NCI-H146 (cell line): ENCODE results near the gene FAM209B.
"Not testable (repeated sequence)": the region's sequence is repeated elsewhere in the genome, so short reads cannot be mapped to it uniquely, and the experiment has no call there.

ENCODE experiments used
- DNase-seq: peaks from one replicate; lab custom pipeline; 2025; lab: John Stamatoyannopoulos, UW

Gene FAM209B, protein sequence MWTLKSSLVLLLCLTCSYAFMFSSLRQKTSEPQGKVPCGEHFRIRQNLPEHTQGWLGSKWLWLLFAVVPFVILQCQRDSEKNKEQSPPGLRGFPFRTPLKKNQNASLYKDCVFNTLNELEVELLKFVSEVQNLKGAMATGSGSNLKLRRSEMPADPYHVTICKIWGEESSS

DNA sequence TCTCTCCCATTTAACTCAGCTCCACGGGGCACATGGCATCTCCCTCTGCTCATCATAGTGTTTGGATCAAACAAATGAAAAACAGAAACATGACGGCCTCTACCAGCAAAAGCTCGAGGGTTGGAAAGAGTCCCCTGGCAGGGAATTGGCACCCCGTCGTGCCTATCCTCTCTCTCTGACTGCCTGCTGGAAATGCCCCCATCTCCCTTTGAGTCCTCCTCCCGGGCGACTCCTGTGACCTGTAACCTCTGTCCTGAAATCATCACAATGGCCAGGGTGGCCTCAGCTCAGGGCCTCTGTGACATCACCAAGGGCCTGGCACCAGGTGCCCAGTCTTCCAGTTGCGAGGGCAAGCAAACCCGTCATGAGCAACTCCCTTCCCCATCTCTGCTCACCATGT, at the start of gene FAM209B:
TSS of gene FAM209B (plus strand) at position 301 of the 400 bp plus-strand sequence. CDS start at position 397, 96 bp downstream.
- not testable (repeated sequence) for DNase-seq

DNA sequence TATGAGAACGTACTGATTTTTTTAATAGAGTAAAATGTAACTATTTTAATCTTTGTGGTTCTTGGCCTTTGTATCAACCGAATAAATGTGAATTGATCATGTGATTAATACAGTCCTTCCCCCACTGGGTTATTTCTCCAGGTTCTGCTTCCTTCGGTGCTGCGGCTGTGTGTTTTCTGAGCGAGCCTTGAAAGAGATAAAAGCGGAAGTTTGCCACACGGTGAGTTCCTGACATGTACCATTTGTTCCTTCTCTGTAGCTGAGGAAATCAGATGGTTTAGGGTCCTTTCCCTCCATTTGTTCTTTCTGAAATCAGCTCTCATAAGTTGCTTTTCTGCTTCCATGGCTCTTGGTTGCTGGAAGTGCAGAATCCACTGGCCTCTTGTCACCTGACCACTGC, 49.1 kb upstream of the FAM209B start:
- no peak for DNase-seq

DNA sequence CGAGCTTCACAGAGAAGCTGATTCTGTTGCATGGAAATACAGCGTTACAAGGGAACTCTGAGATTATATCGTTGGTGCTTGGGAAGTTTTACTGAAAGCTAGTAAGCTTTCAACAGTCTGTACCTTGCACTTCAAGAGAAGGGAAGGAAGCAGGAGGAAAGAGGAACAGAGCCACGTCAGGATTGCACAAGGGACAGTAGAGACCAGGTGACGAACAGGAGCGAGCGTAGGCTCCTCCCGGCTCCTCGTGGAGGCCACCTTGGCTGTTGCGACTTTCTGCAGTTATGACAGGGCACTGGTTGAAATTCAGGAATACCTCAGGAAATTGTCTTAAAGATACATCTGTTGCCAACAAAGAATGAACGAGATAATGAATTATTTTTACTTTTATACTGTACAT, 45.8 kb upstream of the FAM209B start:
- no peak for DNase-seq

DNA sequence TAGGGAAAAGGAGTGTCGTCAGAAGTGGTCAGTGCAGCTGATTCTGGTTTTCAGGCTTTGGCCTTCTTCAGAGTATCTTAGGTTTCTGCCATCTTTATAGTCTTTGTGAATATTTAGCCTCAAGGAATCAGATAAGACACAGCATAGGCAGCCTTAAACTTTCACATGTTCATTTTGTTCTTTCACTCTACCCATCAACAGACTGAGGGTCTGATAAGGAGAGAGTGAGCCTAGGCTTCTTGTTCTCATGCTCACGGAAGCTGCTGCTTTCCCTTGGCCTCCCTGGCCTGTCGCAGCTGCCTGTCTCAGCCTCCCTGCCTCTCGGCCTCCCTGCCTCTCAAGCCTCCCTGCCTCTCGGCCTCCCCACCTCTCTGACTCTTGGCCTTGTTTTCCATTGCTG, 44.5 kb upstream of the FAM209B start:
- no peak for DNase-seq

DNA sequence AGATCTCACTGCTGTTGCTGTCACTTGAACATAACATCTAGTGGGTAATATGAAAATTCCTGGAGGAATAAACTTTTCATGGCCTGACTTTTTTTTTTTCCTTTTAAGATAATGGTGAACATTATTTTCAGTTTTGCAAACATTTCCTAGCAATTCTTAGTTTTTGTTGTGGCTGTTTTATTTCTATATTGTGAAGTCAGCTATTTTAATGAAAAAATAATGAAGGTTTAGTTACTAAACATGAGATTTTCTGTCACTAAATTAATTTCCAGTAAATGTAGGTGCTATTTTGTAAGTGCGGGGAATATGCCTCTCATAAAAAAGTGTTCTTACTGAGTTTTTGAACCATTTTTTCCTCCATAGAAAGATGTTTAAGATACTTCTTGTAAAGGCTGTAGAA, 31.9 kb upstream of the FAM209B start:
- DNase-seq: no peak

DNA sequence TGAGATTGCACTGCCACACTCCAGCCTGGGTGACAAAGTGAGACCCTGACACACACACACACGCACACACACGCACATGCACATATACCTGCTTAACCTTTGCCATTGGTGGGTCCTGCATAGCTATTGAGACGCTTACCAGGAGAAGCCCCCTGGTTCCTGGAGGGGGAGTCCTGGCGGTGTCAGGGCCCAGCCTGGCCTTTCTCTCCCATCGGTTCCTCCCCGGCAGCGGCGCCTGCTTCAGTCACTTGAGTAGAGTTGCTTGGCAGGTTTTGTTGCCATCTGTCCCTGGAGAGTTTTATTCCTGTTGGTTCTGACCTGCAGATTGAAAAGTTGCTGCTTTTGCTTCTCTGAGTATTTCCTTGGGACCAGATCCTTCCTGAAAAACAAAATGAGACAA, 29.1 kb upstream of the FAM209B start:
- no peak for DNase-seq

DNA sequence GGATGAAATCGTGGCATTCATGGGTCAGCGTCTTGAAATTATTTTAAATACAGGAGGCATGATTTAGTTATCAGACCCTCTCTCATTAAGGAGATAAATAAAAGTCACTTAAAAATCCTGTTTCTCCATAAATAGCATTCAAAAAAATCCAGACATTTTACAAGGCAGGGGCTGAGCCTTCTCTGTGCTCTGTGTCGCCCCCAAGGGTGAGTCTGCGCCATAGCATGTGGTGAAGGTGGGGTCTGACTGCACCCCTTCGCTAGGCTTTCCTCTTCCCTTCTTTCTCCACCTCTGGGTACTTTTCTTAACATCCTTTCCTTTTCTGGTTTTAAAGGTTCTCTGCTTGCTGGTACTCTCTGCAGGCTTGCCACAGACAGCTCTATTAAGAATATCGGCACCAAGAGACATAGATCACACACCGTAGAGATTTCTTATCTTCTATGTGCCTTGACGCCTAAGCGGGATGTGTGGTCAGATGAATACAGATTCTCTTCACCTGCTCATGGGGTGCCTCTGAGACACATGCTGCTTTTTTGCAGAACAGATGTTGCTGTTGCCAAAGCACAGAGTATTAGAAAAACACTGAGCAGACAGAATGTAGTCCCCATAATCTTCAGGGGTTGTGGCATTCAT, 28.6 kb upstream of the FAM209B start:
- no peak for DNase-seq

DNA sequence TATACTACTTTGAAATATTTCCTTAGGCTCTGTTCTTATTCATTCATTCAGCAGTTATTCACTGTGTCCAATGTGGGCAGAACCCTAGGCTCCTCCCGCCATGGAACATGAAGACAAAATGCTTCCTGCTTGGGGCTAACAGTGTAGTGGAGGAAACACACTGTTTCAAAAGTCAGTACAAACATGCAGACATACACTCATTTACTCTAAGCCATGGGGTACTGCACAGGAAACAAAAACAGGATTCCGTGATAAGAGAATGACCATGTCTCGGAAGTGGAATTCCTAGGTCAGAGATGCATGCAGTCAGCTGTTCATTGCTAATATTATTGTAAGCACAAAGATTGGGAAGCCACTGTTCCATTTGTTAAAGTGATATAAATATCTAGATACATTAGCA, 26.9 kb upstream of the FAM209B start:
- DNase-seq: no peak

DNA sequence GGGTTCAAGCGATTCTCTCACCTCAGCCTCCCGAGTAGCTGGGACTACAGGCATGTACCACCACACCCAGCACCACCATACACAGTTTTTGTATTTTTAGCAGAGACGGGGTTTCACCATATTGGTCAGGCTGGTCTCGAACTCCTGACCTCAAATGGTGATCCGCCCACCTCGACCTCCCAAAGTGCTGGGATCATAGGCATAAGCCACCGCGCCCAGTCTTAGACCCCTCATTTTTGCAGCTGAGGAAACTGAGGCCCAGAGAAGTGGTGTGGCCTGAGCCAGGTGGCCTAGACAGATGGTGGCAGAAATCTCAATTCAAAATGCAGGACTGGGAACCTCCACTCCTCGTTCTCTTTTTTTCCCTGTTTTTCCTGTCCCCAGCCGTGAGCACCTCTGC, 21.1 kb upstream of the FAM209B start:
- no peak for DNase-seq

DNA sequence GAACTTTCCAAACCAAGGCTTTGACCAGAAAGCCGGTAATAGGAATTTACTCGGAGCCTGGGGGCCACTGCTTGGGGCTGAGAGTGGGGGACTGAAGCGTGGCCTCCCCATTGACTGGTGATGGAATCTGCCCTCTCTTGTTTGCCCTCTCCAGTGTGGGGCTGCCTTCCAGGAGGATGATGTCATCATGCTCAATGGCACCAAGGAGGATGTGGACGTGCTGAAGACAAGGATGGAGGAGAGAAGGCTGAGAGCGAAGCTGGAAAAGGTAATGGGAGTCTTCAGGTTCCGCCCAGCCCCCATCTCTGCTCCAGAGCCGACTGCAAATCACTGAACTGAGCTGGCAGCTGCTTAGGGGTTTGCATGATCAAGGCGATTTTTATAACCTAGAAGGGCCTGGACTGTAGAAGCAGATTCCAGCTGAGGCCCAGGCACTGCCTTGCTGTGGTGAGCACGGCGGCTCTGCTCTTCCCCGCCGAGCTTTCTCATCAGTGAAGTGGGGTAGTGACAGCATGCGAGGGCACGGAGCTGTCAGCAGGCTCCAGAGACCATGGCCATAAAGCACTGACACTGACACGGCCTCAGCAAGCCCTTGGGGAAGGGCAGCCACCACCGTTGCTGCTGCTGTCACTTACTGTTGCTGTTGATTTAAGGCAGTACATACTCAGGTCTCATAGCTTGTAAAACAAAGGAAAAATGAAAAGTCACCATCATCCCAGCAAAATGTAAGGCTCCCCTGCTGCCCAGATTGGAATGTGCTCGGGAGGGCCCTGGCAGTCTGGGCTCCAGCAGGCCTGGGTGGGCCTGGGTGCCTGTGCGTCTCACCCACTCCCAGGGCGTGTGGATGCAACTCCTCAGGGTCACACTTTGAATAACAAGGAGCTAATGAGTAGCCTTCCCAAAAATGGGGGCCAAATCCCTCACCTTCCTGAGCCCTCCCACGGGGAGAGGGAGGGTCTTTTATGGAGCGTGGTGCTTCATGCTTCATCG, 19.6 kb upstream of the FAM209B start:
- no peak for DNase-seq

DNA sequence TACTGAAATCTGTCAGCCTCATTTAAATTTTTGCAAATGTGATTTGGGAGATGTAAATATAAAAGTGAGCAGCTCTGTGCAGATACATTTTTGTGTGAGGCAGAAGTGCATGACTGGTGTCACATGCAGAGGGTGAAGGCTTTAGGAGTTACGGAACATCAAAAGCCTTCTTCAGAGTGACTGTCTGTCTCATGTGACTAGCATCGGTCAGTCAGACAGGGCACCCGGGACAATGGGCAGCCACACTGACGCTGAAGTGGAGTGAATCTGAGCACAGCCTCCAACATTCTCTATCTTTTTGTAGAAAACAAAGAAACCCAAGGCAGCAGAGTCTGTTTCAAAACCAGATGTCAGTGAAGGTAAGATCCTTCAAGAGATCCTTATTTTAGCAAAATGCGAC, 16.4 kb upstream of the FAM209B start:
- no peak for DNase-seq

DNA sequence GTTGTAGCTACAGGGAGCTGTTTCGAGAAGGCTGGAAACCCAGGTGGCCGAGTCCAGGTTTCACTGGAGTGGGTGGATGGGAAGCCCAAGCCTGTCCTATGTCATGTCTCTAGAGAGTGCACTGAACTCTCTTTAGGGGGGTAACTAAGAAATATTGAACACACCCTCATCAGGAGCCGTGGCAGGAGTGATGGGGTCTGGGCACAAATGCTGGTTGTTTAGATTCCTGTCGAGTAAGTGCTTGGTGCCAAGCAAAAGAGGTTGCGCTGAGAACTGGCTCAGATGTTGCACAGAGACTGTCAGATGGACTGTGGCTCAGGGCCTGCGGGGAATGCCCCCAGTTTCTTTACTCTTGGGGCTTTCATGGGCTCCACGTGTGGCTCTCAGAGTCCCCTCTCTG, 15.8 kb upstream of the FAM209B start:
- DNase-seq: no peak

DNA sequence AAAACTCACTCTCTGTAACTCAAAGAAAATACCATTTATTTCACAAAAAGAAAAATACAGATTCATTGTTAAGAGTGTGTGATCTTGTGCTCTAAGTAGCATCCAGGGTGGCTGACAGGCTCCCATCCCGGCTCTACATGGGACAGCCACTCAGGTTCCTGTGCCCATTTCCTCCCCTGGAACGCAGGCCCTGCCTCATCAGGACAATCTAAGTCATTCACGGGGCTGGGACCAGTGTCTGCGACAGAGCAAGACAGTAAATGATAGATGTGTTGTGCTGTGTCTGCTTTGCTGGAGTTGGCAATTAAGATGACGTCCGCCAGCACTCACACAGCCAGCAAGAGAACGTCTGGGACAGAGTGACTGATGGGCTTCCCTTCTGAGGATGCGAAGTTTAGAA, 15.4 kb upstream of the FAM209B start:
- no peak for DNase-seq

DNA sequence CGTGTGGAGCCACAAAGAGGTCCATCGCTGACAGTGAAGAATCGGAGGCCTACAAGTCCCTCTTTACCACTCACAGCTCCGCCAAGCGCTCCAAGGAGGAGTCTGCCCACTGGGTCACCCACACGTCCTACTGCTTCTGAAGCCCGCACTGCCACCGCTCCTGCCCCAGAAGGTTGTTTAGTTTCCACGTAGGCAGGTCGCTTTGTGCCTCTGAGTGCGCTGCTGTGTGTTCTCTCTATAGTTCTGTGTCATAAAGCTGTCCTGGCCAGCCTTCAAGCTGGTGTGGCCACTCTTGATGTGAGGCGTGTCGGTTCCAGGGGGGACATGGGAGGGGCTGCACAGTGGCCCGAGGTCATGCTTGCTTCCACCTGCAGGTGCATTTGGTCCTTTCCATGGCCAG, 14.9 kb upstream of the FAM209B start:
- no peak for DNase-seq

DNA sequence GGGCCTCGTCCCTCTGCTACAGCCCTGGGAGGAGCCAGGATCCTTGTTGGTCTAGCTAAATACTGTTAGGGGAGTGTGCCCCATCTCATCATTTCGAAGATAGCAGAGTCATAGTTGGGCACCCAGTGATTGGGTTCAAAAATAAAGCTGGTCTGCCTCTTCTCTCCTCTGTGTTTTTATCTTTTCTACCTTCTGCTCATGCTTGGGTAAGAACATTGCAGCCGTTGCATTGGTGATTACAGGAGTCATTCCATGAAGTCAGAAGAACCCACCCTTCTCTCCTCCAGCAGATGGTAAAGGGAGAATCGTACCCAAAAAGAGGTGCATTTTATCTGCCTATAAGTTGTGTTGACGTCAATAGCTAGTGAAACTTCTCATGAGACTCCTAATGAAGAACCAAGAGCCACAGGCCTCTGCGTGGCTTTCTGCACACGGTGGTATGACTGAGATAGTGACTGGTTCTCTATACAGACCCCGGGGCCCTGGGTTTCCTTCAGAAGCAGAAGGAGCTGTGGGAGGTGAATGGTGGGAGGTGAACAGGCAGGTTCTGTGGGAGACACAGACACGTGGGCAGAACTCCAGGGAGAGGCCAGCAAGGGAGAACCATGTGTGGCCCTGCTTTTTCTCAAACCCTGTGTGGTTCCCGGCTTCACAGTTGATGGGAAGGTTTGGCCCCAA, 14.2 kb upstream of the FAM209B start:
- no peak for DNase-seq

DNA sequence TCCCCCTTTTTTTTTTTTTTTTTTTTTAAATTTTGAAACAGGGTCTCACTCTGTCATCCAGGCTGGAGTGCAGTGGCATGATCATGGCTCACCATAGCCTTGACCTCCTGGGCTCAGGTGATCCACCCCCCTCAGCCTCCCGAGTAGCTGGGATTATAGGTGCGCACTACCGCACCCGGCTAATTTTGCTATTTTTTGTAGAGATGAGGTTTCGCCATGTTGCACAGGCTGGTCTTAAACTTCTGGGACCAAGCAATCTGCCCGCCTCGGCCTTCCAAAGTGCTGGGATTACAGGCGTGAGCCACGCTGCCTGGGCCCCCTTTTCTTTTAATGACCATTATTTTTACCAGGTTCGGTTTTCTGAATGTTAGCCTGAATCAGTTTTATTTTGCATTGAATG, 13.5 kb upstream of the FAM209B start:
- DNase-seq: no peak

DNA sequence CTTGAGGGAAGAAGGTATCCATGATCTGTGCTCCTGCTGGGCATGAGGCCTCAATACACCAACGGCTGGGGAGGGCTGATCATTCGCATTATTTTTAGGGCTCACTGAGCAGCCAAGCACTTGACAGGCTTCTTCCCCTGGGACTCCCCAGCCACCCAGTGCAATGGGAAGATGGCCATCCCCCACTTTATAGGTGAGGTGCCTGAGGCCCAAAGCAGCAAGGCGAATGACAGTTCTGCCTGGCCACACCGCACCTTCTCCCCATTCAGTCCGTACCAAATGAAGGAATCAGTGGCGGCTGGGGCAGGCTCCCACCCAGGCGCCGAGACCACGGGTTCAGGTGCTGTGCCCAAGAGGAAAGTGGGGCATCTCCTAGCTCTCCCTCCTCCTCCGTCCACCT, 12.9 kb upstream of the FAM209B start:
- DNase-seq: no peak

DNA sequence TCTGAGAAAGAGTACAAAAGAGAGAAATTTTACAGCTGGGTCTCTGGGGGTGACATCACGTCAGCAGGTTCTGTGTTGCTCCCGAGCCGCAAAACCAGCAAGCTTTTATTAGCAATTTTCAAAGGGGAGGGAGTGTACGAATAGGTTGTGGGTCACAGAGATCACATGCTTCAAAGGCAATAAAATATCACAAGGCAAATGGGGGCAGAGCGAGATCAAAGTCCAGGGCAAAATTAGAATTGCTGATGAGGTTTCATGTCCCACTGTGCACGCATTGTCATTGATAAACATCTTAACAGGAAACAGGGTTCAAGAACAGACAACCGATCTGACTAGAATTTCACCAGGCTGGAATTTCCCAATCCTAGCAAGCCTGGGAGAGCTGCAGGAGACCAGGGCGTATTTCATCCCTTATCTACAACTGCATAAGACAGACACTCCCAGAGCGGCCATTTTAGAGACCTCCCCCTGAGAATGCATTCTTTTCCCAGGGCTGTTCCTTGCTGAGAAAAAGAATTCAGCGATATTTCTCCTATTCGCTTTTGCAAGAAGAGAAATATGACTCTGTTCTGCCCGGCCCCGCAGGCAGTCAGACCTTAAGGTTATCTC, 12.2 kb upstream of the FAM209B start:
- DNase-seq: not testable (repeated sequence)

DNA sequence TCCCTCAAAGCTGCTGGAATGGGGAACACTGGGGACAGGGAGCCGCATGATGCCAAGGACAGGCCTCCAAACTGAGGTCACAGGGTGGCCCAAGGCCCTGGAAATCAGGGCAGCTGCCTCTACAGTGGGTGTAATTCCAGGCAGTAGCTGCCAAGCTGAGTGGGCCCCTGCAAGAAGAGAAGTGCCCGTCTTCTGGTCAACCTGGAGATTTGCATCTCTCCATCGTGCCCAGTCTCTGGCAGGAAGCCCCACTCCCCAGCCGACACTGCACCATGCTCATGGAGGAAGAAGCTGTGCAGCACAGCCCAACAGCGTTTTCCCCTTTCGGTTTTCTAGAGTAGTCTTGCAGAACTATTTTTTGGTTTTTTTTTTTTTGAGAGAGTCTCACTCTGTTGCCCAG, 10.7 kb upstream of the FAM209B start:
- DNase-seq: no peak

DNA sequence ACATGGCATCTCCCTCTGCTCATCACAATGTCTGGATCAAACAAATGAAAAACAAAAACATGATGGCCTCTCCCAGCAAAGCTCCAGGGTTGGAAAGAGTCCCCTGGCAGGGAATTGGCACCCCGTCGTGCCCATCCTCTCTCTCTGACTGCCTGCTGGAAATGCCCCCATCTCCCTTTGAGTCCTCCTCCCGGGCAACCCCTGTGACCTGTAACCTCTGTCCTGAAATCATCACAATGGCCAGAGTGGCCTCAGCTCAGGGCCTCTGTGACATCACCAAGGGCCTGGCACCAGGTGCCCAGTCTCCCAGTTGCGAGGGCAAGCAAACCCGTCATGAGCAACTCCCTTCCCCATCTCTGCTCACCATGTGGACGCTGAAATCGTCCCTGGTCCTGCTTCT, 8.6 kb upstream of the FAM209B start, which contains the start of gene FAM209A:
TSS of gene FAM209A (plus strand) at position 301 of the 400 bp plus-strand sequence. CDS start at position 366, 65 bp downstream.
- not testable (repeated sequence) for DNase-seq

DNA sequence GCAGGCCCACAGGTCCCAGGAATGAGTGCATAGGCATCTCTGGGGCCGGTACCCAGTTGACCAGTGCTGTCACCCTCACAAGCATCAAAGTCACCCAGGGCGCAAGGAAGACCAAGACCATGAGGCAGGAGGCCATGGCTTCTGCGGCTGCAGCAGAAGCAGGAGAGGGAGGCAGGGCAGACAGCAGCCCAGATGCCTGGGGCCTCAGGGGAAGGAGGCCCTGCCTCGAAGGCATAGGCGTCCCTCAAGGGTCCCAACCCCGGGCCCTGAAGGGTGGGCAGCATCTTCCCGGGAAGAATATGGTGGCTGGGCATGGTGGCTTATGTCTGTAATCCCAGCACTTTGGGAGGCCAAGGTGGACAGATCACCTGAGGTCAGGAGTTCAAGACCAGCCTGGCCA, 5.5 kb upstream of the FAM209B start:
- no peak for DNase-seq

DNA sequence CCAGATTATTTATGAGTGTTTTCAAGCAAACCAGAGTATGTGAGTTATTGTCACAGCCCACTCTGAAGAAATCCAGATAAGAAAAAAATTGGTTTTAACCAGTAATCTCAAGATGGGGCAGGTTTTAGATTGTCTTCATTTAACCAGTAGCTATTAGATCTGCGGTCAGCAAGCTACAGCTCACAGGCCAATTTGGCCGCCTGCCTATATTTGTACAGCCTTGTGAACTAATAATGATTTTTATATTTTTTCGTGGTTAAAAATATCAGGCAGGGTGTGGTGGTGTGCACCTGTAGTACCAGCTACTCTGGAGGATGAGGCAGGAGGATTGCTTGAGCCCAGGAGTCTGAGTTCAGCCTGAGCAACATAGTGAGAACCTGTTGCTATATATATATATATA, 5.0 kb downstream of the FAM209B start:
- no peak for DNase-seq
